ENCODE data around the gene PXYLP1.

DNA sequence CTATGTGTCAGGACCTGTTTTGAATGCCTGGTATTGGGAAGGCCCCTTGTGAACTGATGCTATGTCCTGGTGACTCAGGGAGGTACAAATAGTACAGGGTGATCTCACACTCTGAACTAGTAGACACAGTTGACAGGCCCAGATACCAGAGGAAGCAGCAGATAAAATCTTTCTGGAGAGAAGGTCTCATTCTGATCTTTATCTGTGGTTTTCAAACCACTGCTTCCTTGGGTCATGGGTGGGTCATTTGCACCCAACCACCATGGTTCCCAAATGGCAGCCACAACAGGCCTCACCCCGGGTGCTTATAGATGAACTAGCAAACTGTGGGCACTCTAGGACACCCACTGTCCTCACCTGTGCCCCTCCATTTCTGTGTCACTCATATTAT lies 43.4 kb downstream of the PXYLP1 start:
- TF ChIP-seq ZNF282 (CRISPR knock-in tag; IDR thresholded peaks at IDR 0.05): no peak
- TF ChIP-seq, protein P1, sequence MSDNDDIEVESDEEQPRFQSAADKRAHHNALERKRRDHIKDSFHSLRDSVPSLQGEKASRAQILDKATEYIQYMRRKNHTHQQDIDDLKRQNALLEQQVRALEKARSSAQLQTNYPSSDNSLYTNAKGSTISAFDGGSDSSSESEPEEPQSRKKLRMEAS (CRISPR knock-in tag; IDR thresholded peaks at IDR 0.05): no peak
- TF ChIP-seq, protein P2, sequence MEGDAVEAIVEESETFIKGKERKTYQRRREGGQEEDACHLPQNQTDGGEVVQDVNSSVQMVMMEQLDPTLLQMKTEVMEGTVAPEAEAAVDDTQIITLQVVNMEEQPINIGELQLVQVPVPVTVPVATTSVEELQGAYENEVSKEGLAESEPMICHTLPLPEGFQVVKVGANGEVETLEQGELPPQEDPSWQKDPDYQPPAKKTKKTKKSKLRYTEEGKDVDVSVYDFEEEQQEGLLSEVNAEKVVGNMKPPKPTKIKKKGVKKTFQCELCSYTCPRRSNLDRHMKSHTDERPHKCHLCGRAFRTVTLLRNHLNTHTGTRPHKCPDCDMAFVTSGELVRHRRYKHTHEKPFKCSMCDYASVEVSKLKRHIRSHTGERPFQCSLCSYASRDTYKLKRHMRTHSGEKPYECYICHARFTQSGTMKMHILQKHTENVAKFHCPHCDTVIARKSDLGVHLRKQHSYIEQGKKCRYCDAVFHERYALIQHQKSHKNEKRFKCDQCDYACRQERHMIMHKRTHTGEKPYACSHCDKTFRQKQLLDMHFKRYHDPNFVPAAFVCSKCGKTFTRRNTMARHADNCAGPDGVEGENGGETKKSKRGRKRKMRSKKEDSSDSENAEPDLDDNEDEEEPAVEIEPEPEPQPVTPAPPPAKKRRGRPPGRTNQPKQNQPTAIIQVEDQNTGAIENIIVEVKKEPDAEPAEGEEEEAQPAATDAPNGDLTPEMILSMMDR (IDR thresholded peaks at IDR 0.05 in 2 of 3, conservative IDR thresholded peaks at IDR 0.05 in 1 of 3; ENCODE audit: insufficient read depth in 2 of 3, low read depth in 1 of 3, low read length in 3 of 3): no peak
- TF ChIP-seq, protein P3, sequence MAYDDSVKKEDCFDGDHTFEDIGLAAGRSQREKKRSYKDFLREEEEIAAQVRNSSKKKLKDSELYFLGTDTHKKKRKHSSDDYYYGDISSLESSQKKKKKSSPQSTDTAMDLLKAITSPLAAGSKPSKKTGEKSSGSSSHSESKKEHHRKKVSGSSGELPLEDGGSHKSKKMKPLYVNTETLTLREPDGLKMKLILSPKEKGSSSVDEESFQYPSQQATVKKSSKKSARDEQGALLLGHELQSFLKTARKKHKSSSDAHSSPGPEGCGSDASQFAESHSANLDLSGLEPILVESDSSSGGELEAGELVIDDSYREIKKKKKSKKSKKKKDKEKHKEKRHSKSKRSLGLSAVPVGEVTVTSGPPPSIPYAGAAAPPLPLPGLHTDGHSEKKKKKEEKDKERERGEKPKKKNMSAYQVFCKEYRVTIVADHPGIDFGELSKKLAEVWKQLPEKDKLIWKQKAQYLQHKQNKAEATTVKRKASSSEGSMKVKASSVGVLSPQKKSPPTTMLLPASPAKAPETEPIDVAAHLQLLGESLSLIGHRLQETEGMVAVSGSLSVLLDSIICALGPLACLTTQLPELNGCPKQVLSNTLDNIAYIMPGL (CRISPR knock-in tag; IDR thresholded peaks at IDR 0.05): no peak
- TF ChIP-seq, protein P4, sequence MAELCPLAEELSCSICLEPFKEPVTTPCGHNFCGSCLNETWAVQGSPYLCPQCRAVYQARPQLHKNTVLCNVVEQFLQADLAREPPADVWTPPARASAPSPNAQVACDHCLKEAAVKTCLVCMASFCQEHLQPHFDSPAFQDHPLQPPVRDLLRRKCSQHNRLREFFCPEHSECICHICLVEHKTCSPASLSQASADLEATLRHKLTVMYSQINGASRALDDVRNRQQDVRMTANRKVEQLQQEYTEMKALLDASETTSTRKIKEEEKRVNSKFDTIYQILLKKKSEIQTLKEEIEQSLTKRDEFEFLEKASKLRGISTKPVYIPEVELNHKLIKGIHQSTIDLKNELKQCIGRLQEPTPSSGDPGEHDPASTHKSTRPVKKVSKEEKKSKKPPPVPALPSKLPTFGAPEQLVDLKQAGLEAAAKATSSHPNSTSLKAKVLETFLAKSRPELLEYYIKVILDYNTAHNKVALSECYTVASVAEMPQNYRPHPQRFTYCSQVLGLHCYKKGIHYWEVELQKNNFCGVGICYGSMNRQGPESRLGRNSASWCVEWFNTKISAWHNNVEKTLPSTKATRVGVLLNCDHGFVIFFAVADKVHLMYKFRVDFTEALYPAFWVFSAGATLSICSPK (IDR thresholded peaks at IDR 0.05; ENCODE audit: borderline replicate concordance): no peak
- no peak for TF ChIP-seq RAD21 (CRISPR knock-in tag; conservative IDR thresholded peaks at IDR 0.05 in 1 of 2, IDR thresholded peaks at IDR 0.05 in 1 of 2)
- TF ChIP-seq, protein P5, sequence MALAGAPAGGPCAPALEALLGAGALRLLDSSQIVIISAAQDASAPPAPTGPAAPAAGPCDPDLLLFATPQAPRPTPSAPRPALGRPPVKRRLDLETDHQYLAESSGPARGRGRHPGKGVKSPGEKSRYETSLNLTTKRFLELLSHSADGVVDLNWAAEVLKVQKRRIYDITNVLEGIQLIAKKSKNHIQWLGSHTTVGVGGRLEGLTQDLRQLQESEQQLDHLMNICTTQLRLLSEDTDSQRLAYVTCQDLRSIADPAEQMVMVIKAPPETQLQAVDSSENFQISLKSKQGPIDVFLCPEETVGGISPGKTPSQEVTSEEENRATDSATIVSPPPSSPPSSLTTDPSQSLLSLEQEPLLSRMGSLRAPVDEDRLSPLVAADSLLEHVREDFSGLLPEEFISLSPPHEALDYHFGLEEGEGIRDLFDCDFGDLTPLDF (CRISPR knock-in tag; IDR thresholded peaks at IDR 0.05): no peak
- no peak for TF ChIP-seq HMGN3 (IDR thresholded peaks at IDR 0.05; ENCODE audit: borderline replicate concordance, extremely low read depth, insufficient read length, low read depth, low read length)
- TF ChIP-seq LEF1 (IDR thresholded peaks at IDR 0.05): no peak
- TF ChIP-seq, protein P6, sequence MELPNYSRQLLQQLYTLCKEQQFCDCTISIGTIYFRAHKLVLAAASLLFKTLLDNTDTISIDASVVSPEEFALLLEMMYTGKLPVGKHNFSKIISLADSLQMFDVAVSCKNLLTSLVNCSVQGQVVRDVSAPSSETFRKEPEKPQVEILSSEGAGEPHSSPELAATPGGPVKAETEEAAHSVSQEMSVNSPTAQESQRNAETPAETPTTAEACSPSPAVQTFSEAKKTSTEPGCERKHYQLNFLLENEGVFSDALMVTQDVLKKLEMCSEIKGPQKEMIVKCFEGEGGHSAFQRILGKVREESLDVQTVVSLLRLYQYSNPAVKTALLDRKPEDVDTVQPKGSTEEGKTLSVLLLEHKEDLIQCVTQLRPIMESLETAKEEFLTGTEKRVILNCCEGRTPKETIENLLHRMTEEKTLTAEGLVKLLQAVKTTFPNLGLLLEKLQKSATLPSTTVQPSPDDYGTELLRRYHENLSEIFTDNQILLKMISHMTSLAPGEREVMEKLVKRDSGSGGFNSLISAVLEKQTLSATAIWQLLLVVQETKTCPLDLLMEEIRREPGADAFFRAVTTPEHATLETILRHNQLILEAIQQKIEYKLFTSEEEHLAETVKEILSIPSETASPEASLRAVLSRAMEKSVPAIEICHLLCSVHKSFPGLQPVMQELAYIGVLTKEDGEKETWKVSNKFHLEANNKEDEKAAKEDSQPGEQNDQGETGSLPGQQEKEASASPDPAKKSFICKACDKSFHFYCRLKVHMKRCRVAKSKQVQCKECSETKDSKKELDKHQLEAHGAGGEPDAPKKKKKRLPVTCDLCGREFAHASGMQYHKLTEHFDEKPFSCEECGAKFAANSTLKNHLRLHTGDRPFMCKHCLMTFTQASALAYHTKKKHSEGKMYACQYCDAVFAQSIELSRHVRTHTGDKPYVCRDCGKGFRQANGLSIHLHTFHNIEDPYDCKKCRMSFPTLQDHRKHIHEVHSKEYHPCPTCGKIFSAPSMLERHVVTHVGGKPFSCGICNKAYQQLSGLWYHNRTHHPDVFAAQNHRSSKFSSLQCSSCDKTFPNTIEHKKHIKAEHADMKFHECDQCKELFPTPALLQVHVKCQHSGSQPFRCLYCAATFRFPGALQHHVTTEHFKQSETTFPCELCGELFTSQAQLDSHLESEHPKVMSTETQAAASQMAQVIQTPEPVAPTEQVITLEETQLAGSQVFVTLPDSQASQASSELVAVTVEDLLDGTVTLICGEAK (IDR thresholded peaks at IDR 0.05): no peak
- TF ChIP-seq, protein P6 (CRISPR knock-in tag; IDR thresholded peaks at IDR 0.05): no peak
- no peak for TF ChIP-seq ZNF644 (tag; IDR thresholded peaks at IDR 0.05; ENCODE audit: low read depth)
- TF ChIP-seq, protein P7, sequence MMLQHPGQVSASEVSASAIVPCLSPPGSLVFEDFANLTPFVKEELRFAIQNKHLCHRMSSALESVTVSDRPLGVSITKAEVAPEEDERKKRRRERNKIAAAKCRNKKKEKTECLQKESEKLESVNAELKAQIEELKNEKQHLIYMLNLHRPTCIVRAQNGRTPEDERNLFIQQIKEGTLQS (IDR thresholded peaks at IDR 0.05): peak; percentile 49; the same call in 1 of the 2 replicates
- TF ChIP-seq, protein P7 (CRISPR knock-in tag; conservative IDR thresholded peaks at IDR 0.05): no peak
- no peak for TF ChIP-seq ETV1 (tag; conservative IDR thresholded peaks at IDR 0.05; ENCODE audit: low read depth)

Measured in K562 (cell line).